GM18870 (cell line): ENCODE results near the gene ROR2.

Source experiments
- ATAC-seq: cut with Tn5 transposase; IDR thresholded peaks from one replicate; pipeline ENCODE4 v1.9.1; 2021; ENCODE audit warnings: moderate library complexity; ENCODE audit not compliant: unreplicated experiment

The ROR2 gene

DNA sequence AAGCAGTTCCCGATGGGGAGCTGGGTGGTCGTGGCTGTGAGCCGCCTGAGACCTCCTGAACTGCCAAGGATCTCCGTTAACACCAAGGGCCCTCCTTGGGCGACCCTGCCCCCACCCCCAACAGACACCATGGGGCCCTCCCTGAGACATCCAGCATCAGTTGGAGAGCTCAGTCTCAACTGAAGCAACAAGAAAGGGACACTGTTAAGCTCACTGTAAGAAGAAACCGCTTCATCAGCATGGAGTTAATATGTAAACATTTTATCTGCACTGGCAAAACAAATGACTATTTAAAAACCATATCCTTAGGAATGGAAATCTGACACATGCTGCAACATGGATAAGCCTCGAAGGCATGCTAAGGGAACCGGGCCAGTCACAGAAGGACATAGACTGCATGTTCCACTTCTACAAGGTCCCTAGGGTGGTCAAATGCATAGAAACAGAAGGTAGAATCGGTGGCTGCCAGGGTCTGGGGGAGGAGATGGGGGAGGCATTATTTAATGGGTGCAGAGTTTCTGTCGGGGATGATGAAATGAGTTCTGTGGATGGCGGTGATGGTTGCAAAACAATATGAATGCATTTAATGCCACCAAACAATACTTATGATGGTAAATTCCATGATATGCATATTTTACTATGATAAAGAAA, 47.4 kb downstream of the ROR2 start:
- ATAC-seq: no peak

DNA sequence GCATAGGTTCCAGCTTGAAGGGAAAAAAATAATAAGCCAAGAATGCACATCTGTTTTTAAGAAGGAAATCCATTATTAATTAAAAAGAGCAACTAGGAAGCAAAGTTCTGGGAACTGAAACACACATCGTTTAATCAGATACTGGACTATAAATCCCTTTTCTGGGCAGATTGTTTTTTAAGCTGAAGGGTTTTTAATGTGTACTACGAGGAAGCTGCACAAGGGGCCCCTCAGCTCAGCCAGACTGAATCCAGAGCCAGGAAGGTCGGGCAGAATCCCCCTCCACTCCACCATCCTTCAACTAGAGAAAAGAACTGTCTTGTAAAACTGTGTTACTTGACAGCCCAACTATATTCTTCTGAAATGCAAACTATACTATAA, 49.2 kb downstream of the ROR2 start:
- ATAC-seq: no peak

DNA sequence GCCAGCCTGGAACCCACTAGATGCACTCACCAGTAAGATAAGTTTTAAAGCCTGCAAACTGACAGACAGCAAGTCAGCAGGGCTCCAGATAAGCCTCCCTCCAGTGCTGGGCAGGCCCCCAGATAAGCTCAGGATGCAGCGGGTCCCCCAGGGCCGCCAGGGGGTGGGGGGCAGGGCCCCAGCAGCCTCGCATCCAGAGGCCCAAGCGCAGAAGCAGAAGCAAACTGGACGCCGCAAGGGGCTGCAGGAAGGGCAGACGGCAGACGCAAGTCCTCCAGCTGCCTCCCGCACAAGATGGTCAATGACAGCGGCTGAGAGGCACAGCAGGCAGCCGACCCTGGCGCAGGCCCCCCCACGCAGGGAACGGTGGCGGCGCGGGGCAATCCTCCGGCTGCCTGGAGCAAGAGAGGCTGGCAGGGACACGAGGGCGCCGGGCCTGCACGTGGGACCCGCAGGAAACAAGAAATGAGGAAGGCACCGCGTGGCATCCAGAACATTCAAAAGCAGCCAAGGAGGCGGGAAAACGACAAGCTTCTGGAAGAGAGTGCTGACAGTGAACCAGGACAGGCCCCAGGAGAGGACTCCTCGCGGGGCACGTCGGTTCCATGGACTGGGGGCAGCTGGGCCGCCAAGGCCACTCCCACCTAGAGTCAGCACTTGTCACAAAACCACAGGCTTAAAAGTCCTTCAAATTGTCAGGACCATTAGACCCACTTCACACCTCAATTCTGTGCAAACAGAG, 49.8 kb downstream of the ROR2 start:
- ATAC-seq: no peak

DNA sequence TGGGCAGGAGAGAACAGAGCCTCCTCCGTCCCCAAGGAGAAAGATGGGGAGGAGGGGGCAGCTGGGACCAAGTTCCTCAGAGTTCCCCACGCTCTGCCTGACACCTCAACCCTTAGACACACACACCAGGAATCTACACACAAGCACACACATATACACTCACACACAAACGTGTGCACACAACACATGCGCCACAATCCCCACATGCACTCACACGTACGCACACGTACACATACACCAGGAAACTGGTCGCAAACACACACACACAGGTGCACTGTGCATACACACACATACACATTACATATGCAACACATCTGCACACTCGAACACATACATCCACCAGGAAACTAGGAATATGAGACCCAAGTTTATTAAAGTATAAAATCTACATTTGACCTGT, 50.4 kb downstream of the ROR2 start:
- no peak for ATAC-seq

DNA sequence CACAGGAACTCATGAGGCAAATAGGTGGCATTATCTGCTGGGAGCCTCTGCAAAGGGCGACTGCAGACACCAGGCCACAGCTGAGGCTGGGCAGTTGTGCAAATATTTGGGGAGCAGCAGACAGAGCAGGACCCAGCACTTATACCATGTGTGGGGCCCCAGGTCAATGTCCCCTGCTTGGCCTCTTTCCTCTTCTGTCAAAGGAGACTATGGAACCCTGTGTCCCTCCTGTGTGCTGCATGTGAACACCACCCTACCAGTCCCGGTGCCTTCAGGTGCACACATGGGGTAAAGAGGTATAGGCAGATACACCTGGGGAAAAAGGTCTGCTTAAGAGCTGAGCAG, 50.8 kb downstream of the ROR2 start:
- ATAC-seq: no peak

DNA sequence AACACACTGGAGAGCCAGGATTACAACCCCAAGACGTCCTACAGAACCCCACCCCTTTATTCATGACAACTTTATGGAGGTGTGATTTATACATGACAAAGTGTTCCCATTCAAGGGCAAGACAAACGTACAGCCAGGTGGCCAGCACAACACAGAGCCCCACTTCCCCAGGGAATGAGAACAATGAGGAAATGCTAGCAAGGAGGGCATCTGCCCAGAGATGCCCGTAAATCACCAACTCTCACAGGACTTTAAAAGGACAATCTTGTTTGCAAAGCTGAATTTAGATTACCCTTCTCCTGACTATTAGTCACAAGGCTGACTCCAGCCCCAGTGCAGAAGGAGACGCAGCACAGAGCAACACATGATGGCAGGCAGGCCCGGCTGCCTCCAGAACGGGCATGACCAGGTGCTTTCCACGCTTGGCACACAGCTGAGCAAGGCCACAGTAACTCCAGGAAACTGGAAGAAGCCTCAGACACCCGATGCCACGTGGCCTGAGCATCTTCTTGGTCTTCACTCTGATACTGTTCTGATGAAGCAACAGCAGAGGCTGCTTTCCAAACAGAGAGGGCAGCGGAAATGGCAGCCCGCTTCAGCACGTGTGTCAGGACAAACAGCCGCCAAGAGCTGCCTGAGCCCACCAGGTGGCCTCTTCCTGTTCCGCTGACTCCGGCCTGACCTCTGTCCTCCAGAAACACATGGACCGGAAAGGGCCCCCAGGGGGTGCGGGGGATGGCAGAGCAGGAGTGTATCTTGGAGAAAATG, 51.4 kb downstream of the ROR2 start:
- ATAC-seq: no peak

DNA sequence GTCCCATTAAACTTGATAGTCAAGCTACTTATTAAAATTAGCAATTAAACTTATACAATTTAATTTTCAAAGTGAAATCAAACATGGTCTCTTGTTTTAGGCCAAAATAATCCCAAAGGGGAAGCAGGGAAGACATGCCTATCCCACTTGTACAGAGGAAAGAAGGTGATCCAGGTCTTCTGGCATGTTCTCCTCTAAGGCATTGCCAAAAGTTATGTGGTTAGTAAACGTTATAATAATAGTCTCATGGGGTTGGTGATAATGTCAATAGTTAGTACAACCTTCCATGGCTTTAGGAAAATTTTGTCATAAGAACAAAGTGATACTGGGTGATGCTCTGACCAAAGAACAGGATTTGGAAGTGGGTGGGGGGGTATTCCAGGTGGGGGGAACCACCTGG, 52.8 kb downstream of the ROR2 start:
- no peak for ATAC-seq

DNA sequence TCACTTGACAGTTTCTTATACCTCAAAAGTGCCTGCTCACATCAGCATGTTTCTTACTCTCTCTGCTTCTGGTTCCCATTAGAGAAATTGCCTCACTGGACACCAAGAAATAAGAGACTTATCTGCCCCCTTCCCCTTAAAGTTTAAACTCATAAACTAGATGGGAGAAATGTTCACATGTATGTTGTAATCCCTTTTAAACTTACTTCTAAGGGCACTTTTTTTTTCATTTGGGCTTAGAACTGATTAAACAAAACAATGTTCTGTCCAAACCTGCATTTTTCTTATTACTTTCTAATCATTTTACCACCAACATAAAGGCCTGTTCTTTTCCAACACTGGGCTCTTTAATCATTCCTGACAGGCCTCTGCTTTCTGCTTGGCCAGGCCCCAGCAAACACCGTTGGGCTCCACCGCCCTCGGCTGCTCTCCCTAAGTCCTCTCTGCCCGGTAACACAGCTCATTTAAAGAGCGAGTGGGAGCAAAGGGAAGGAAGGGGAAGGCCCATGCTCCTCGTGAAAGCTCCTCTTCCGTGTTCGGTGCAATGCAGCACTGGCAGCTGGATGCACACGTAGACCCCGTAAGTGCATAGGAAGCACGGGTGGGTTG, 53.4 kb downstream of the ROR2 start:
- ATAC-seq: no peak

DNA sequence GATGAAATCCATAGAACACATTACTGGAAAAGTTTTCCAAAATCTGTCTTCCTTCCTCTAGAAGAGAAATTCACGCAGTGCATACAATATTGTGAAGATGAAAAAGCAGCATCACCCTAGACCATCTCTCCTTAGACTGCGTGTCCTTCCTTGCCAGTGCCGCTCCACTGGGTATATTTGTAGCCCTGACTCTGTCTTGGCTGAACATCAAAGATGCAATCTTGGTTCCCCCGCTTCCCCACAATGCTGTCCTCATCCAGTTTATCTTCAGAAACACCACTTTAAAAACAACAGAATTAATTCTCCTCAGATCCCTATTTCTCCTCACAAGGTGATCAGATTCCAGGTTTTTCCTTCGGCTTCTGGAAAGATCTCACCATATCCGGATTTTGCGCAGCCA, 53.9 kb downstream of the ROR2 start:
- ATAC-seq: no peak

DNA sequence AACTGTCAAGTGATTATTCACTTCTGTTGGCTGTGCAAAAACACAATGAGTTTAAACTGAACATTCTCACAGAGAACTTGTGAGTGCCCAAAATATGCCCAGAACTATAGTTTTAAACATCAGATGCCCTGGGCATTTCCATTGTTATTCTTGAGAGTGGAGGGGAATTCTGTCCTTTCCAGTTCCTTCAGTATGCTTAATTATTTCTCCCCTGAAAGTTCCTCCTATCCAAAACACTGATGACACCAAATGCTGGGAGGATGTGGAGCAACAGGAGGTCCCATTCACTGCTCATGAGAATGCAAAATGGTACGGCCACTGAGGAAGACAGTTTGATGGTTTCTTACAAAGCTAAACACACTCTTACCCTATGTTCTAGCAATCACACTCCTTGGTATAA, 55.5 kb downstream of the ROR2 start:
- ATAC-seq: no peak

DNA sequence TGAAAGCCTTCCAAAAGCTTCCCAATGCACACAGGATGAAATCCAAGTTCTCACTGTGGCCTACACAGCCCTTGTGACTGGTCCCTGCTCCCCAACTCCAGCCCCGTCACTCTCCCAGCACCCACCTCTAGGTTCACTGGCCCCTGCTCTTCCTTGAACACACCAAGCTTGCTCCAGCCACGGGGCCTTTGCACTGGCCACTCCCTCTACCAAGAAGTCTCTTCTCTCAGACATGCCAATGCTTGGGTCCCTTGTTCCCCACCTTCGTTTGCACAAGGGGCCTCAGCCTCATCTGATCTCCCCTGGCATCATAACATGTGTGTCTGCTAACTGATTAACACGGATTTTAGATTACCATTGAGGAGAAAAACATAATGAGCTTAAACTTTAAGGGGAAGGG, 56.0 kb downstream of the ROR2 start:
- ATAC-seq: no peak

DNA sequence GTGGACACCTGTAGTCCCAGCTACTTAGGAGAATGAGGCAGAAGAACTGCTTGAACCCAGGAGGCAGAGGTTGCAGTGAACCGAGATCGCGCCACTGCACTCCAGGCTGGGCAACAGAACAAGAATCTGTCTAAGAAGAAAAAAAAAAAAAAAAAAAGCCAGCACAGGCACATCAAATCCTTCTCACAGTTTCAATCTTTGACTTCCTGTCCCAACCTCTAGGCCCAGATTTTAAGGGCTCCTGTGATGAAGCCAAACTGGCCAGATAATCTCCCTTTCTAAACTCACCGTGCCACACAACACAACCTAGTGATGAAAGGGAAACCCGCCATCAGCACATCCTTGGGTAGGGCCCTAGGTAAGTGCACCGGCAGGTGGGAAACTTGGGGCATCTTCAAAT, 58.1 kb downstream of the ROR2 start:
- no peak for ATAC-seq

DNA sequence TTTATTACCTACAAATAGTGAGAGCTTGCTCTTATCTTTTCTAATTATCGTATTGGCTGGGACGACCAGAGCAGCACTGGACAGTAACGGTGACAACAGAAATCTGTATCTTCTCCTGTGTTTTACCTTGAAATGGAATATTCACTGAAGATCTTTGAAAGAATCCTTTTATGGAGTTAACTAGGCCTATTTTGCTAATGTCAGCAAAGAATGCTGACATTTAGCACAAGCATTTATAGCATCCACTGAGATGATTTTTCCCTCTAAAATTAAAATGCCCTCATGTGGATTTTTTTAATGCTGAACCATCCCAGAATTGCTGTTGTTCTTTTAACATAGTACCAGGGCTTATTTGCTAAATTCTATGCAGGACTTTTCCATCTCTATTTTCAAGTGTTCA, 59.4 kb downstream of the ROR2 start:
- ATAC-seq: no peak

DNA sequence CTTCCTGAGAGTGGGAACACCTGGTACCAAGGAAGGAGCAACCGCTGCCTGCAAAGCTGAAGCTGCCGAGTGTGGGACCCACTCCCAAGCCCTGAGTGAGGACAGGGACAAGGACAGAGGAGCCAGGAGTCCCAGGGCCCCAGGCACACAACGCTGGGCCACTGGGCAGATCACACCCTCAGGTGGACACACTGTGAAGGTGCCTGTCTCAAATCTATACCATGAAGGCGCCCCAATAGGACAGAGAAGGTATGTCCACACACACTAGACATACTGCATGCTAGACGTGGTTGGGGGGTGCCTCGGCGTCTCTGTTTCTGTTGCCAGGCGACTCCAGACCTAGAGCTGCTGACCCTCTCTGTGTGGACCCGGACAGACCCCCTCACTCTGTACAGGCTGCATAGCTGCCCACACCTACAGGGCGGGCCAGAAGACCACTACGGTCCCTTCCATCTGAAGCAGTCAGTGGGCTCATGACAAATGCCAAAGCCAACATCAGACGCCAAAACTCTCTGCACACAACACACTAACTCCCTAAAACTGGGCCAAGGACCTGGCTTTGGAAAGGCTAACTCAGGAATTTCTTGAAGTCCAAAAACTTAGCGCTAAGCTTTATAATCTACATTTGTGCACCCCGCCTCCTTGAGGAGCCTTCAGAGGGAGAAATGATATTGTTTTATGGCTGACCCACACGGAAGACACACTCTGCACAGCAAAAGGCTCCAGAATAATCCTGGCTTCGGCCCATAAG, 60.7 kb downstream of the ROR2 start:
- no peak for ATAC-seq

DNA sequence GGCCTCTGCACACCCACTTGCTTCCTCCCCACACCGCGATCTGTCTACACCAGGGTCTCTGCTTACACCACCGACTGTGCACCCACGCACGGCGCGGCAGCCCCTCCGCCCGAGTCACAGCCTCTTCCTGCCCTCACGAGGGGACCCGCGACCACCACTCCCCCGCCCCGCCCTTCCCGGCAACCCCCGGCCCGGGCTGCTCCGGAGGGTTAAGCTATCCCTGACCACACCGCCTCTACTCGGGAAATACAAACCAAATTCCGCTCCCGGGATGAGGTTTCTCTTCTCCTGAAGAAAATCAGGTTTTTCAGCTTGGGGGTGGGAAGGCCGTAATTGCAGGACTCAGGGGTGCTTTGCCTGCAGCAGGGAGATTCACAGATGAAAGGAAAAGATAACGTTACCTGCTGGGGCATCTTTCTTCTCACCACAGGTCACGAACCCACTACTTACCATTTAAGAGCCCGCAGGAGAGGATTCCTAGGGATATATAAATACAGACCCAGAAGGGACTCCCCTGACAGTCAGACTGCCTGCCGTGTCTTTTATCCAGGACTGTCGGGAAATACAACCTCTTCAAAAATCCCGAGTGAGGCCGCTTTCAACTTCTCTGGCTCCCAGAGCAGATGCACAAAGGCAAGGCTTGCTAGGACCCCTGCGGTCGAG, 63.5 kb downstream of the ROR2 start:
- no peak for ATAC-seq

DNA sequence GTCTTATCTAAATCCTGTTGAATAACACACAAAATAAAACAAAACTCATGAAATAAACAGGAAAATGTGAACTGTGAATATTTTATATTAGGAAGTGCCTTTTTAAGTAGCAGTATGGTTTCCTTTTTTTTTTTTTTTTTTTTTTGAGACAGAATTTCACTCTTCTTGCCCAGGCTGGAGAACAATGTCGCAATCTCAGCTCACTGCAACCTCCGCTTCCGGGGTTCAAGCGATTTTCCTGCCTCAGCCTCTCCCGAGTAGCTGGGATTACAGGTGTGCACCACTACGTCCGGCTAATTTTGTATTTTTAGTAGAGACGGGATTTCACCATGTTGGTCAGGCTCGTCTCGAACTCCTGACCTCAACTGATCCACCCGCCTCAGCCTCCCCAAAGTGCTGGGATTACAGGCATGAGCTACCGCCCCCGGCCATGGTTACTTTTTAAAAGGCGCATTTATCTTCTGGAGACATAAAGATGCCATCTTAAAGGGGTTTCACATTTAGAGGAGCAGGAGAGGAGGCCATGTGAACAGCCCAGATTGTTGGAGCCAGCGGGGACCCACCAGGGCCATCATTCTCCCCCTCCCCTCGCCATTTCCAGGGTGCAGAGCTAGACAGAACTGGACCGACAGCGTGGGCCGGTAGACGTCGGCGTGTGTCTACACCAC, 64.1 kb downstream of the ROR2 start:
- ATAC-seq: no peak

DNA sequence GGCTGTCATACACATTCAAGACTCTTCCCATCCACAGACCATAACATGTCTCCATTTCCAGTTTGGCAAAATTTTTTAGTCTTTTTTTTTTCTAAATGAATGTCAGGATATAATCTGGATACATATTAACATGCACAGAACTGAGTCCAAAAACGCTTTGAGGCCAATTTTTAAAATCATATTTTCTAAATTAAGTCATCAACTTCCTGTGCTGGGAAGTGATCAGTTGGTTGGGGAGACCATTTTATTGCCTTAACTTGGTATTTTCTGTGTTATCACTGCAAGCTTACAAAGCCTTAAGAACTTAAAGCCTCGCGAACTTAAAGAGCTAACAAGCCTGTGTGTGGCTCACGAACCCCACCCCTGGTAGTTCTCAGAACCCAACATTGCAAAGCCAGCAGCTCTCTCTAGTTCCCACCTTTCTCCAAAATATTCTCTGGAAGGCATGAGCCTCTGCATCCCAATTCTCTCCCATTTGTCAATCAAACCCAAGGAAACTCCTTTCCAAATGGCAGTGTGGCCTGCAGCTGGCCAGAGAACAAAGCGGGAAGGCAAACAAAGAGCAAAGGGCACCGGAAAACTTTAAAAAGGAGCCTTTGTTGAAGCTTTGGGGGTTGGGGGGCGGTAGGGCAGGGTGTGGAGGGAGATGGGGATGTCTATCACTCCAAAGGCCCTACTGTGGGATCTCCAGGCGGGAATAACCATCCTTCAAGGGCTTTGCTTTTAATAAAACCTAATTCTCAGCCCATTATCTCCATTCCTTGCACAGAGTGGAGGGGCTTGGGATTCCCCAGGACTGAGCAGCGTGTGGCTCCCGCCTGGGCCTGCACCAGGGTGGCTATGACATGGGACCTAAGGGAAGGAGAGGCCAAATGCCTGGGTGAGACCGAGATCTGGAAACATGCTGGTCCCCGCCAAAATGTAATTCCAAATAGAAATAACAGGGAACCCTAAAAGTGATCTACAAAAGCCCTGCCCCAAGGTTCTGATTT, 65.0 kb downstream of the ROR2 start:
- ATAC-seq: no peak

DNA sequence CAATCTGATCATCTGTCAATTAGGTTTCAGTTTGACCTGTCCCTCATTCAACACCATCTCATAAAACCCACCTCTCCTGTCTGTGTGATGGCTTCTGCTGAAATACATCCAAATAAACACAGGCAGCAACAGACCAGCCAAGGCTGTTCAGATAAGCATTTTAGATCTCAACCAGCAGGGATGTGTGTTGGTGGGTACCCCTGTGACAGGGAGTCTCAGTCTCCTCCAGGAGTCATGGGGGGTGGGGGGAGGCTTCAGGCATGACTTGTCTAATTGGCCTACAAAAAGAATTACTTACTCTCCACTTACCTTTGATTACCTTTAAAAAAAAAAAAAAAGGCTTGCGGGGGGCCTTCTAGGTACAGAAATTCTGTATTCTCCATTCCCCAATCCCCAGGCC, 65.9 kb downstream of the ROR2 start:
- no peak for ATAC-seq

DNA sequence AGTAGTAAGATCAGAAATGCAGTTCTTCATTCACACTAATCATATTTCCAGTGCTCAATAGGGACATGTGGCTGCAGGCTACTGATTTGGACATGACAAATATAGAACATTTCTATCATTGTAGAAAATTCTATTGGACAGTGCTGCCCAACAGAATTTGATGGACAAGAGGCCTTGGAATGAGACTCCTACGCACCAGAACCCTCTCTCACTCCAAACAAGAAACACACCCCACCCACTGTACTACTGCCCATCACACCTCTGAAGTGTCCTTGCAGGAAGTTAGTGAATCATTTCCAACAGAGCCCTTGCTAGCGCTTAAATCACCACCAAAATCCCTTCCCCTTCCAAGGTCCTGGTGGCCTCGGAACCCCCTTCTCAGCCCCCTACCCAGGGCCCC, 66.5 kb downstream of the ROR2 start:
- ATAC-seq: no peak
